NCI-H82 treated with DMSO at 0.1 percent for 48 hours (cell line): ENCODE data around the gene SH2D6.
A peak's percentile ranks its signal among the peaks of the same experiment; 100 is the strongest.
"Not testable (repeated sequence)": the region's sequence is repeated elsewhere in the genome, so short reads cannot be mapped to it uniquely, and the experiment has no call there.

Experiments used
- DNase-seq: peaks from one replicate; lab custom pipeline; 2025; ENCODE audit not compliant: unreplicated experiment; lab: John Stamatoyannopoulos, UW

Gene SH2D6

DNA sequence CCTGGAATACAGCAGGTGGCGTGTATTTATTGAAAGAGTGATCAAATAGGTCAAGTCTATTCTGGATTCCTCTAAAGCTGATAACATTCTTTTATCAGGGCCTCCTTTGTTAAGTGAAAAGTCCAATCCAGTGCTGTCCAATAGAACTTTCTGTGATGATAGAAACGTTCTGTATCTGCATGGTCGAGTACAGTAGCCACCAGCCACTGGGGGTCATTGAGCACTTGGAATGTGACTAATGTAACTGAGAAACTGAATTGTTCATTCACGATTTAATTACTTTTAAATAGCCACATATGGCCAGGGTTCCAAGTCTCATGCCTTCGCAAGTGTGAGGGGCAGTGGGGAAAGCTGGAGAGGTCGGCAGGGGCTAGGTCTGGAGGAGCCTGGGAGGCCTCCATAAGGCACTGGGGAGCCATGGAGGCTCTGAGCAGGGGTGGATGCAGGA, 20.5 kb downstream of the SH2D6 start:
- no peak for DNase-seq

DNA sequence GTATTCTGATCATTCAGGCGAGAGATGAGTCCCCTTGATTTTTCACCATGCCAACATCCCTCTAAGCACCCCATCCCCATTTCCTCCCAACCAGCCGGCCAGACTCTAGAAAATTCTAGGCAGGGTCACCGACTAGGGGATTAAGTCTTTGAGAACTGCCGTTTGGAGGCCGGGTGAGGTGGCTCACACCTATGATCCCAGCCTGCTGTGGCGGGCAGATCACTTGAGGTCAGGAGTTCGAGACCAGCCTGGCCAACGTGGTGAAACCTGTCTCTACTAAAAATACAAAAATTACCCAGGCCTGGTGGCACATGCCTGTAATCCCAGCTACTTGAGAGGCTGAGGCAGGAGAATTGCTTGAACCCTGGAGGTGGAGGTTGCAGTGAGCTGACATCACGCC, 21.1 kb downstream of the SH2D6 start:
- DNase-seq: not testable (repeated sequence)

DNA sequence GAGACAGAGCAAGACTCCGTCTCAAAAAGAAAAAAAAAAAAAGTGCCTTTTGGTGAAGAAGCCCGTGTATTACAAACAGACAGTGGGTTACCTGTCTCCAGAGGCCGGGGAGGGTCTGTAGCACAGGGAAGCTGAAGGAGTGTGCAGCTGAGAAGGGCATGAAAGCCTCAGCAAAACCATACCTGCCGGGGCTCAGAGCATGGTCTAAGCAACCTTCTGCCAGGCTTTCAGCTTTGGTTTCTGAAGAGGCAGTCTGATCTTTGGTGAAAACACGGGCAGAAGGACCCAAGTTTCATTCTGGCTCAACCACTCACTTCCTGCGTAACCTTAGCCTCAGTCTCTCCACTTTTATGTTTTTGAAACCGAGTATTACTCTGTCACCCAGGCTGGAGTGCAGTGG, 21.5 kb downstream of the SH2D6 start:
- DNase-seq: no peak

DNA sequence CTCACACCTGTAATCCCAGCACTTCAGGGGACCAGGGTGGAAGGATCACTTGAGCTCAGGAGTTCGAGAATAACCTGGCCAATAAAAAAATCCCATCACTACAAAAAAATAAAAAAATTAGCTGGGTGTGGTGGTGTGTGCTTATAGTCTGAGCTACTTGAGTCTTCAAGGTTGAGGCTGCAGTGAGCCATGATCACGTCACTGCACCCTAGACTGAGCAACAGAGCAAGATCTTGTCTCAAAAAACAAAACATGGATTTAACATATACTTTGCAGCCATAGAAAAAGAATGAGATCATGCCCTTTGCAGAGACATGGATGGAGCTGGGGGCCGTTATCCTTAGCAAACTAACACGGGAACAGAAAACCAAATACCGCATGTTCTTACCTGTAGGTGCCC, 22.2 kb downstream of the SH2D6 start:
- DNase-seq: no peak

DNA sequence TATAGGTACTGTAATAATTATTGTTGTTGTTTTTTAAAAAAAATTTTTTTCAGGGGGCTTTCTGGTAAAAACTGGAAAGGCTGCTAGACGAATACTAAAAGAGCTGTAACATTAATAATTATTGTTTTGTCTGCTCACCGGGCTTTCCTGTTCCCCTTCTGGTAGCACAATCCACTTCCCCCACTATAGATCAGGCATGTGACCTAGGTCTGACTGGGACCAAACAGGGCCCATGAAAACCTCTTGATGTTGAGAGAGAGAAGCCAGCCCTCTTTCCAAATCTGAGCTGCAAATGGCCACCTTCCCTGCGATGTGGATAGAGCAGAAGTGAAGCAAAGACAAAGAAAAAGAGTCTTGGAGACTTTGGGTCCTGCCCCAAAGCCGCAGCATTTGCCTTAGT, 23.4 kb downstream of the SH2D6 start:
- DNase-seq: no peak

DNA sequence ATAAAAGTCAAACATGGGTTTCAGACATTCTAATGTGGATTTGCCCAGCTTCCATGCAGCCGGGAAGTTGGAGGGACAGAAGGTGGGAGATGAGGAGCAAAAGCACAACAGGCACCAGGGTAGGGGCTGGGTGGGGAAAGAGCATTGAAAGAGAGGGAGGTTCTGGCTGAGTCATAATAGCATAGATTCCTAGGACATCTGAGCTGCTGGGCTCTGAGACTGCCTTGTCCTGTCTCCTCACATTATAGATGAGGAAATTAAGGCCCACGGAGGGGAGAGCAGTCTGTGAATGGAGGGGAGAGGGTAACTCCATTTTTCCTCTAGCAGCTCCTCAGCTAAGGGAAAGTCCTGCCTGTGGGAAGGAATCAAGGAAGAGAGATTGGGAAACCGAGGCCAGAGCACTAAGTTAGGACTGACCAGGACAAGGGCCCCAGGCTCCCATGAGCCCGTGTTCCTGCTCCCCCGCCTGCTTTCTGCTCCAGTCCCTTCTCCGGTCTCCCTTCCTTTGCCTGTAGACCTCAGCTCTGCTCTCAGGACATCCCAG, 26.2 kb downstream of the SH2D6 start:
- no peak for DNase-seq

DNA sequence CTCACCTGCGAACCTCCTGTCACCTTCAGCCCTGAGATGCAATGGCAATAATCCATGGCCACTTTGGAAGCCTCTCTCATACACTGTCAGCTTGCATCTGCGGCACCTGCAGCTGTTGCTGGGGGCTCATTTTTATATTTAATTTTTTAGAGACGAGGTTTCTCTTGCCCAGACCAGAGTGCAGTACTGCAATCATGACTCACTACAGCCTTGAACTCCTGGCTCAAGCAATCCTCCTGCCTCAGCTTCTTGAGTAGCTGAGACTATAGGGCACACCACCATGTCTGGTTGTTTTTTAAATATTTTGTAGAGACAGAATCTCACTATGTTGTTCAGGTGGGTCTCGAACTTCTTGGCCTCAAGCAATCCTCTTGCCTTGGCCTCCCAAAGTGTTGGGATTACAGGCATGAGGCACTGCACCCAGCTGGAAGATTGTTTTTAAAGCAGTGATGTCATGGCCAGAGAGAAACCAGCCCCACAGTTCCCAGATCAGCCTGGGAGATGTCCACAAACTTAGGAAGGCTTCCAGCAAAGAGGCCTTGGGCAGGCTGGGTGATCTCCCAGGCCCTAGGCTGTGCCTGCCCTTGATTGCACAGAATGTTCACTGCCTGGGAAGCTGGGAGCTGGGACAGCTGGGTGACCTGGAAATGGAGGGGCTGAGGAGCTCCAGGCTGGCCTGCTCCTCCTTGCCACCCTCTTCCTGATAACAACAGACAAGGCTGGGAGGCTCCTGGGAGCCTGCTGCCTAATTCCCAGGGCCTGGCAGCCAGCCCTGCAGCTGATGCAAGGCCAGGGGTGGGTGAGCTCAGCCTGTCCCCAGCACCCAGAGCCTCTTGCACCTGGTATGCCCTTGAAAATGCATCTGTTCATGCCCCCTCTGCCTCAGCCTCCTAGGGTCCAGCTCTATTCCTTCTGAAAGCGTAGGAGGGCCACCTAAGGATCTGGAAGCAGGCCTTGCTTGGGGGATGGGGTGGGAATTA, 27.1 kb downstream of the SH2D6 start:
- peak; percentile 43 for DNase-seq

DNA sequence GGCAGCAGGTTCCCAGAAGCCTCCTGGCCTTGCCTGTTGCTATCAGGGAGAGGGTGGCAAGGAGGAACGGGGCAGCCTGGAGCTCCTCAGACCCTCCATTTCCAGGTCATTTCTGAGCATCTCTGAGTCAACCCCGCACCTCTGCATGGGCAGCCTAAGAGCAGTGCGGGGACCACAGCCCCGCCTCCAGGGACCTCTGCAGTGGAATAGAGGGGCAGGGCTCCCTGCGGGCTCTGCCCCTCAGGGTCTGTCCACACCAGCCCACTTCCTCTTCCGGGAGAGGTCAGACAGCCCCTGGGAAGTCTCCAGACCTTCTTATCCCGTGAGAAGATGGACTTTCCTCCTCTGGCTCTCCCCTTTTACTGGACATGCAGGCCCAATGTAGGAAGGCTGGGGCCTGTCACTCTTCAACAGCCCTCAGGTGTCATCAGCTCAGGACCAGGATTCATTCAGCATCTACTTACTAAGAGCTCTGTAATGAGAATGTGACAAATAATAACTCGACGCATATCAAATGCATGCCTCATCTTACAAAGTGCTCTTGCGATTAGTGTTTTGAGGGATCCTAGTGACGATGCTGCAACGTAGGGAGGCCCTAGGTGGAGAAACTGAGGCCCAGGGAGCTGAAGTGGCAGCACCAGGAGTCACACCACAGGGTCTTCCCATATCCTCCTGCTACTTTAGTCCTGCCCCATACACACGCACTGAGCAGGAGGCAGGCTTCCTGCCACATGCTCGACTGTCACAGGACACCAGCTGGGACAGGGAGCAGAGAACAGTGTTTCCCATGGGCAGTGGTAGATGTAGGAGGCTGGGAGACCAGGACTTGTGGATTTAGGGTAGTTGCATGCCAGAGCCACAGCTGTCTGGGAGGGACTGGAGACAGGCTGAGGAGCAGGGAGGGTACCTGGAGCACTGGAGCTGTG, 28.0 kb downstream of the SH2D6 start:
- no peak for DNase-seq

DNA sequence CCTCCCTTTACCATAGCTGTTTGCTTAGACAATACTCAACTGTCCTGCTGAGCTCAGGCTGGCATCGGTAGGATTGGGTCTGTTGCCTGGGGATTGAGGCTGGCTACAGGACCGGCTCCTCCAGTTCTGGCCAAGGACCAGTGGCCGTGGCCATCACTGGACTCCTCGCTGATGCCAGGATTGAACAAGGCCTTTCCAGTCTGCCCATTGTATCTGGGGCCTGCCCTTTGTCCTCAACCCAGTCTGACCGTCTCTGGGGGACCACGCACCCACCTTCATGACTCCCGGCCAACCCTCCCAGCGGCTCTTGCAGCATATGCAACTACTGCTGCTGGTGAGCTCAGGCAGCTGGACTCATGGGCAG, 28.7 kb downstream of the SH2D6 start:
- no peak for DNase-seq

DNA sequence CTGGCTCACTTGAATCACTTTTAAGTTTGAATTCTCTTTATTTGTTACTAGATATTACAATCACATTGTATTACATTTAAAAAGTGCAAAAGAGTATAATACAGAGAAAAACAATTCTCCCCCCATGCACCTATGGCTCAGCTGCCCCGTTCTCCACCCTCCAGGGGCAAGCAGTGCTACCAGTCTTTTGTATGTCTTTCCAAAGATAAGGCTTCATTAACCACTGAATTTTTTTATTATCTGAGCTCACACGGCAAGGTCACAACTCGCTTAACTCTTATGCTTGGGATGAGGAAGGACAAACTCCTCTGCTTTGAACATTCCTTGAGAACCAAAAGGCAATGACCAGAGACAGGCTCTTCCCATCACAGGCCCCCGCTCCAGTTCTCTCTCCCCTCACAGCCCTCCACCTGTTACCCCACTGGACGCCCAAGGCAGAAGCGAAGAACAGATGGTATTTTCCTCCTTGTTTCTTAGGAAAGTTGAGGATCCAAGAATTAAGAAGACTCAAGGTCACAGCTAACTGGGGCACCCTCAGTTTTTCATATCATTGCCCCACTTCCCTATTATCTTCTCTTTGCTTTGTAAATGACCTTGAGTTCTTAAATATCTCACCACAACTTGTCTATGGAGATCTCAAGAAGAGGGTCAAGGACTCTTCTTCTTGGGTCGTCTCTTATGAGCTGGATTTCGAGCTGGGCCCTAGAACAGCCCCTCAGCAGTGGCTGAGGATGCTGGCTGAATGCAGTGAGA, 30.1 kb downstream of the SH2D6 start:
- DNase-seq: no peak

DNA sequence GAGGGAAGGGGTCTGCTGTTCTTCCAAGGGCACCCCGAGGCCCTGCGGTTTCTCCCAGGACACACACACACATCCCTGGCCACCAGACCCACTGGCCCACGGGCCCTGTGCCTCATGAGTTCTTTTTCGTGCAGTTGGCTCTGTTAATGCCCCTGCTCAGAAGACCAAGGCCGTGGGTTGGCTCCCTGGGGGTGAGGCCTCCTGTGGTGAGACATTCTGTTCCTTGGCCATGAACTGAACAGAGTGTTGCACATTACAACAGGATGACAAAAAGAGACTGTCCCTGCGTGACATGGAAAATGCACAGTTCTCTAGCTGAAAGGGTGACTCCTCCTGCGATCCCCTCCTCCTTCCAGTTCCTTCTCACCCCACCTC, 30.7 kb downstream of the SH2D6 start:
- DNase-seq: no peak

DNA sequence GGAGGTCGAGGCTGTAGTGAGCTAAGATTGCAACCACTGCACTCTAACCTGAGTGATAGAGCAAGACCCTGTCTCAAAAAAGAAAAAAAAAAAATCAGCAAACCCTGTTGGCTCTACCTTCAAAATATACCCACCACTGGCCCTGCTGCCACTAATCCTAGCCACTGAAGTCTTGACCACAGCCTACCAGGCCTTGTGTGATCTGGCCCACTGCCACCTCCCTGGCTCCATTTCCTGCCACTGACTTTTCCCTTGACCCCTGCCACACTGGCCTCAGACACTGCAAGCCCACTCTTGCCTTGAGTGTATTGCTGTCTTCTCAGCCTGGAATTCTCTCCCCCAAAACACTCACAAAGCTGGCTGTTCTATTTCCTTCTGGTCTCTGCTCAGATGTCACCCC, 33.7 kb downstream of the SH2D6 start:
- no peak for DNase-seq

DNA sequence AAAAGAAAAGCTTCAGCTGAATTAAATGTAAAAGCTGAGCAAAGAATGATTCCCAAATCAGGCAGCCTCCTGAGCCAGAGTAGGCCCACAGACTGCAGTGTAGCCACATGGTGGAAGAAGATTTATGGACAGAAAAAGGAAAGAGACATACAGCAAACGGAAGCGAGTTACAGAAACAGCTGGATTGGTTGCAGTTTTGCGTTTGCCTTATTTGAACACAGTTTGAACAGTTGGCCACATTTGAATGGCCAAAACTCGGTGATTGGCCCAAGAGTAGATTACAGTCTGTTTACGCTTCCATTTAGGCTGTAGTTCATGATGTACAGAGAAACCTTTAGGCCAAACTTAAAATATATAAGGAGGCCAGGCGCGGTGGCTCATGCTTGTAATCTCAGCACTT, 35.1 kb downstream of the SH2D6 start:
- no peak for DNase-seq

DNA sequence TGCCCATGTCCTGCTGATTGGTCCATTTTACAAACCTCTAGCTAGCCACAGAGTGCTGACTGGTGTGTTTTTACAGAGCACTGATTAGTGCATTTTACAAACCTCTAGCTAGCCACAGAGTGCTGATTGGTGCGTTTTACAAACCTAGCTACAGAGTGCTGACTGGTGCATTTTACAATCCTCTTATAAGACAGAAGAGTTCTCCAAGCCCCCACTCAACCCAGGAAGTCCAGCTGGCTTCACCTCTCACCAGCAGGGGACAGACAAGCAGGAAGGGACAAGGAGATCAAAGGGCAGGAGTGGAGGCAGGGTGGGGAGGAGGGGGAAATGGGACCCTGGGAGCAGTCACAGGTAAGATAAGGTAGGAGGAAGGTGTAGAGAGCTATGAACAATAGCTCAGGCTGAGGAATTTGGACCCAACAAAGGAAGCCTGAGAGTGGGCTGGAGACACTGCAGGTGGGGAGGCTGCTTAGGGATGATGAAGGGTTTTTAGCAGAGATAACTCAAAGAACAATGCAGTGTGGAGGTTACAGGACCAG, 37.1 kb downstream of the SH2D6 start:
- no peak for DNase-seq

DNA sequence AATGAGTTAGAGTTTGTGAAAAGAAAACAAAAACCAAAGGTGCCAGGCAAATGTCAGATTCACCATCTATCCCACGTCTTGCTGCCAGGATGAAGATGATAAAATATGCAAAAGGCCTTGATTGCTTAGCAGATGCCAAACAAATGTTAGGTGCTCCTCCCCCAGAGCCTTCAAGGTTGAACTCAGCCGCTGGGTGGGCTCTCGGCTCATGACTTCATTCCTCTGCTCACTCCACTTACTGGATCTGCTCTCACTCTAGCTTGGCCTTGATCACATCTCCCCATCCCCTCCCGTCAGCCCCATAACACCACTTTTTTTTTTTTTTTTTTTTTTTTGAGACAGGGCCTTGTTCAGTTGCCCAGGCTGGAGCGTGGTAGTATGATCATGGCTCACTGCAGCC, 38.5 kb downstream of the SH2D6 start:
- no peak for DNase-seq

DNA sequence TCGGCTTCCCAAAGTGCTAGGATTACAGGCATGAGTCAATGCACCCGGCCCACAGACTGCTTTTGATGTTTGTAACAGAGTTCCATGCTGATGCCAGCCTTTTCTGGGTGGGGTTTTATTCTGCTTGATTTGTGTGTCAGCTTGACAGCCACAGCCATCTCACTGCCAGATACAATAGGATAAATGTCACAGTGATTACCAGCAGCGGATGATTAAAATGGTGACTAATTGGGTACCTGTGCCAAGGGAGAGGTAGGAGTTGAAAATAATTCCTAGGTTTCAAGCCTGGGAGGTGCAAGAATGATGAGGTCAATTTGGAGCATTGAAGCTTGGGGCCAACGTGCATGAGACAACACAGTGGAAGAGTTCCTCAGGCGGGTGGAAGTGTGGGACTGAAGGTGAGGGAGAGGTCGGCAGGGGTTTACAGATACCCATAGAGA, 39.4 kb downstream of the SH2D6 start:
- no peak for DNase-seq

DNA sequence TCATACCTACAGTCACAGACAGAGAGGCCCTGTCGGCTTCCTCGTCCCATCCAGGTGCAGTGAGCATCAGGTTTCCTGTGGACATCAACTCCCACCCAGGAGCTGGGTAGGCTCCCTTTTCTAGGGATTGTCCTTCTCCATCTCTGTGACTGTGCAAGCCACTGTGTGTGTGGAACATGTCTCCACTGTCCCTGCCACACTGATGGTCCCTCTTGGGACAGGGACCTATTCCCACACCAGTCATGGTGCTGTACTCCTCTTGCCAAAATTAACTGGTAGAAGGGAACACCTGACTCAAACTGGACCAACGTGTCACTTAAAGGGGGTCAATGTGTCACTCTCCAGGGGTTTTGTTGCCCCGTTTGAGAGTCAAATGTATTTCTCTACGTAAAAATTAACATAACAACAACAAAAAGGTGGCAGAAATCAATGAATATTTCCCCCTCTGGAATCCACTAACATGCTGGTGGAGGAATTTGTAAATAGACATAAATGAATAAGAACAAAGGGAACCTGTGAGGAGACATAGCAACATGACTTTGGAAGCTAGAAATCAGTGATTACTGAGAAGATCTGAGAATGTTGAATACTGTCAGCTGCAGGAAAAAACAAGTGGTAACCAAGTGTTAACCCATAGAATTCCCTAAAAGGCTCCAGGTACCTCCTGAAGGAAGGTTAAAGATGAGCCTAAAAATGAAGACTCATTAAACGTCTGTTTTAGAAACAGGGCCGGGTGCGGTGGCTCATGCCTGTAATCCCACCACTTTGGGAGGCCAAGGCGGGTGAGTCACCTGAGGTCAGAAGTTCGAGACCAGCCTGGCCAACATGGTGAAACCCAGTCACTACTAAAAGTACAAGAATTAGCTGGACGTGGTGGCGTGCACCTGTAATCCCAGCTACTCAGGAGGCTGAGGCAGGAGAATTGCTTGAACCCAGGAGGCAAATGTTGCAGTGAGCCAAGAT, 40.4 kb downstream of the SH2D6 start:
- DNase-seq: no peak

DNA sequence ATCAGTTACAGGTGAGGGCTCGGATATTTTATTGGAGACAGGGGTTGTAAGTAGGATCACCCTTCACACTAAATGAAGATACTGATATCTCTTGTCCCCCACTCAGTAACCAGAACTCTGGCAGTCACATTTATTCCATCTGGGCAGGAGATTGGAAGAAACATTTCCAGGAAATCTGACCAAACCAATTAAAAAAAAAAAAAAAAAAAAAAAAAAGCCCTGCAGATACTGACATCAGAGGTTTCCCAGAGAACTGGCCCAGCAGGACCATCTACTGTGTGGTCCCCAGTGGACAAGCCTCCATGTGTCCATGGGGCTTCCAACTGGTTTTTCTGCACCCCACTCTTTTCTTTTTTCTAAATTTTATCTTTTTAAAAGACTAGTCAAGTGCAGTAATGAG, 41.3 kb downstream of the SH2D6 start:
- no peak for DNase-seq

DNA sequence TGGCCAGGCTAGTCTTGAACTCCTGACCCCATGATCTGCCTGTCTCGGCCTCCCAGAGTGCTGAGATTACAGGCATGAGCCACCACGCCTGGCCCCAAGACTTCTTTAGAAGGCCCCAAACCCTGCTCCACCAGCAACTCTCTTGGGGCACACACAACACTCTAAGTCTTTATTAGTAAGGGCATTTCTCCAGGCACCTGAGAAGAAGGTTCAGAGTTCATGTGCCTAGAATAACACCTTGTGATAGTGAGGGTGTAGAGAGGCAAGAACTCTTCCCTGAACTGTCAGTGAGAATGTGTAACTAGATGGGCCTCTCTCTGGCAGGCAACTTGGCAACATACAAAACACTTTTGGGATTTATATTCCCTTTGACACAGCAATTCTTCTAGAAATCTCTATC, 43.8 kb downstream of the SH2D6 start:
- no peak for DNase-seq
